BJ (cell line): Measurements from ENCODE around the gene MARCO. TPM values are rescaled to one million over a fixed set of nuclear protein-coding genes. Genes with fewer than 3 reads are reported as not detected.

Experiments used
- CTCF ChIA-PET: fragments of 350-600 bp; formaldehyde crosslinking; extraction: SDS; loops from one replicate; lab custom pipeline; 2021; ENCODE audit warnings: antibody characterized with exemption, inconsistent platforms; lab: Yijun Ruan, JAX
- POLR2A ChIA-PET: fragments of 300-600 bp; sonication (Branson Sonifier 250); formaldehyde crosslinking; extraction: SDS; loops from one replicate; lab custom pipeline; 2021; ENCODE audit warnings: antibody characterized with exemption; lab: Charles Lee
- DNase-seq: peaks from one replicate; pipeline ENCODE4 v3.0.0-alpha.2; 2011; ENCODE audit warnings: low read depth
- H3K27me3 ChIP-seq: 2 replicates; pipeline ENCODE4 v1.6.0; 2011; ENCODE audit warnings: low read length; ENCODE audit not compliant: control insufficient read depth, insufficient read depth
- H3K36me3 ChIP-seq: 2 replicates; pipeline ENCODE4 v1.5.1; 2011; ENCODE audit warnings: low read length; ENCODE audit not compliant: control insufficient read depth, insufficient read depth
- H3K4me3 ChIP-seq: 2 replicates; pipeline ENCODE4 v1.5.1; 2011; ENCODE audit warnings: low read depth, mild to moderate bottlenecking, control low read depth, low read length
- CTCF ChIP-seq: IDR thresholded peaks from 2 replicates; pipeline ENCODE4 v1.5.1; 2011; ENCODE audit warnings: low read depth, mild to moderate bottlenecking, control low read depth, inconsistent platforms, low read length, moderate library complexity; ENCODE audit not compliant: insufficient read depth
- polyA plus RNA-seq: library from polyadenylated mRNA; depleted of rRNA; stranded (reverse); fragments of >200 nt; gene quantifications from 2 replicates; pipeline ENCODE4 v1.2.3, GENCODE V29; 2011

The MARCO gene
- polyA plus RNA-seq, 1 experiment = not detected

GRCh38 chr2:118989481-118989880 is 47.5 kb downstream of the MARCO start:
- TF ChIP-seq CTCF = no peak
- CTCF ChIA-PET = interaction anchor here (0.7 kb wide), 1 partner anchor 25 kb away, joined by 3 read pairs; no protein-coding TSS in a partner anchor
- H3K27me3 ChIP-seq = no peaks in the 10 kb centered on the region
- H3K4me3 ChIP-seq = no peak overlapping the region
- POLR2A ChIA-PET = no interaction called here
- no peak for DNase-seq
- H3K36me3 ChIP-seq = no peaks in the 10 kb centered on the region

- ChIA-PET CTCF (no interaction called here), POLR2A (no interaction called here)
- TF ChIP-seq CTCF = no peak
- Histone ChIP-seq H3K36me3 (no peaks in the 10 kb centered on the region), H3K4me3 (no peak overlapping the region), H3K27me3 (no peaks in the 10 kb centered on the region)
- DNase-seq = no peak
Observed at GRCh38 chr2:118990757-118991545, 49.0 kb downstream of the MARCO start.

- no peak for TF ChIP-seq CTCF
- H3K27me3 ChIP-seq = no peaks in the 10 kb centered on the region
- ChIA-PET POLR2A (no interaction called here), CTCF (no interaction called here)
- no peak for DNase-seq
- no peak overlapping the region for H3K4me3 ChIP-seq
- no peaks in the 10 kb centered on the region for H3K36me3 ChIP-seq
Observed at GRCh38 chr2:118991554-118991953, 49.6 kb downstream of the MARCO start.

- ChIA-PET POLR2A (no interaction called here), CTCF (no interaction called here)
- DNase-seq = no peak
- Histone ChIP-seq H3K27me3 (no peaks in the 10 kb centered on the region), H3K4me3 (no peak overlapping the region), H3K36me3 (no peaks in the 10 kb centered on the region)
- no peak for TF ChIP-seq CTCF
Observed at GRCh38 chr2:118992740-118993391, 50.9 kb downstream of the MARCO start.

- POLR2A ChIA-PET = no interaction called here
- no peaks in the 10 kb centered on the region for H3K27me3 ChIP-seq
- TF ChIP-seq CTCF = no peak
- no peaks in the 10 kb centered on the region for H3K36me3 ChIP-seq
- DNase-seq = no peak
- CTCF ChIA-PET = no interaction called here
- no peak overlapping the region for H3K4me3 ChIP-seq
Observed at GRCh38 chr2:118993392-118993752, 51.4 kb downstream of the MARCO start.
